Right lobe of liver (tissue), 4 donors: ENCODE measurements around the gene IDNK.

Experiments used
- POLR2A ChIP-seq: fragments of 450-650 bp; IDR thresholded peaks from one replicate; pipeline ENCODE4 v1.6.1; 2017; ENCODE audit warnings: antibody characterized with exemption, mild to moderate bottlenecking
- TF ChIP-seq, protein P1 (sequence below), 4 donors: fragments of 200-600 bp in 3 of 4; fragments of 450-650 bp in 1 of 4; IDR thresholded peaks; one replicate each; pipeline versions ENCODE4 v1.5.1 to v1.8.0; 2016 to 2022; ENCODE audit warnings: antibody characterized with exemption in 4 of 4, mild to moderate bottlenecking in 2 of 4
- donor health status: DM: no; HTN: no; CAD: no.
- donor health status: DM: no; HTN: no; CAD: no.
- donor health status: DM: no; HTN: yes; CAD: no.

DNA sequence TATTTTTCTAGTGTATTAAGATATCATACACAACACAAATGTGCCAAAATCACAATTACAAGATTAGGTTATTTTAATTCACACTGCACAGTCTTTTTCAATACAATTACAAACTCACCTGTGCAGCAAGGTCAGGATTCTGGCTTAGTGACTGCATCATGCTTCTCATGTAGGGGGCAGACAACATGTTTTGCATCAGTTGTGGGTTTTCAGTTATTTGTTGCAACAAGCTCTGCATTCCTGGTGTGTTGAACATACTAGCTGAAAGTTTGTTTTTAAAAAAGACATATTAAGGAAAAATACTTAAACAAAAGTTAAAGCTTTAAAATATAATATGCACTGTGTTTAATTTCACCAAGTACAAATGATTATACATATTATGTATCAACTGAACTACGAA lies 46.1 kb downstream of the IDNK start:
- TF ChIP-seq POLR2A, result no peak
- TF ChIP-seq, protein P1, sequence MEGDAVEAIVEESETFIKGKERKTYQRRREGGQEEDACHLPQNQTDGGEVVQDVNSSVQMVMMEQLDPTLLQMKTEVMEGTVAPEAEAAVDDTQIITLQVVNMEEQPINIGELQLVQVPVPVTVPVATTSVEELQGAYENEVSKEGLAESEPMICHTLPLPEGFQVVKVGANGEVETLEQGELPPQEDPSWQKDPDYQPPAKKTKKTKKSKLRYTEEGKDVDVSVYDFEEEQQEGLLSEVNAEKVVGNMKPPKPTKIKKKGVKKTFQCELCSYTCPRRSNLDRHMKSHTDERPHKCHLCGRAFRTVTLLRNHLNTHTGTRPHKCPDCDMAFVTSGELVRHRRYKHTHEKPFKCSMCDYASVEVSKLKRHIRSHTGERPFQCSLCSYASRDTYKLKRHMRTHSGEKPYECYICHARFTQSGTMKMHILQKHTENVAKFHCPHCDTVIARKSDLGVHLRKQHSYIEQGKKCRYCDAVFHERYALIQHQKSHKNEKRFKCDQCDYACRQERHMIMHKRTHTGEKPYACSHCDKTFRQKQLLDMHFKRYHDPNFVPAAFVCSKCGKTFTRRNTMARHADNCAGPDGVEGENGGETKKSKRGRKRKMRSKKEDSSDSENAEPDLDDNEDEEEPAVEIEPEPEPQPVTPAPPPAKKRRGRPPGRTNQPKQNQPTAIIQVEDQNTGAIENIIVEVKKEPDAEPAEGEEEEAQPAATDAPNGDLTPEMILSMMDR (IDR thresholded peaks at IDR 0.05), result no peak
